Smooth muscle cell of the brain vasculature (primary cell): ENCODE measurements around the gene PSME4.
"Not testable (repeated sequence)": the region's sequence is repeated elsewhere in the genome, so short reads cannot be mapped to it uniquely, and the experiment has no call there.

ENCODE experiments used
- DNase-seq: peaks from one replicate; pipeline ENCODE4 v3.0.0-alpha.2; 2012; ENCODE audit warnings: low read depth, low spot score

The PSME4 gene

GRCh38 chr2:53886406-53887280 lies 84.2 kb downstream of the PSME4 start:
- DNase-seq, result no peak

- no peak for DNase-seq
Measured at GRCh38 chr2:53884883-53885282, 85.9 kb downstream of the PSME4 start.

DNA sequence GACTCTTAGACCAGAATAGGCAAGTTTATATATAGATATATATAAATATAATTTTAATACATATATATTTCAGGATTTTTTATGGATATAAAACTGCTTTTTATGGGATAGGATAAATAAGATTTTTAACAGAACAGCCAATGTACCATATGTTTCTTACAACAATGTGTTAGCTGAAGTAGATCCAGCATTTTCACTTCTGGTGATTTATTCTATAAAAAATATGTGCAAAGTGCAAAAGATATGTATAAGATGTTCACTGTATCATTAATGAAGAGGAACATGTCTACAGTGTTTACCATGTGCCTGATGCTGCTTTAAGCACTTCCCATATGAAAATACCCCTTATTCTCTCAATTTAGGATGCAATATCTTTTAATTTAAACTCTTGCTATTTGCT lies 88.8 kb downstream of the PSME4 start:
- no peak for DNase-seq

GRCh38 chr2:53881360-53881759 lies 89.4 kb downstream of the PSME4 start:
- DNase-seq, result no peak

- no peak for DNase-seq
Measured at GRCh38 chr2:53880756-53881155, 90.0 kb downstream of the PSME4 start.

DNA sequence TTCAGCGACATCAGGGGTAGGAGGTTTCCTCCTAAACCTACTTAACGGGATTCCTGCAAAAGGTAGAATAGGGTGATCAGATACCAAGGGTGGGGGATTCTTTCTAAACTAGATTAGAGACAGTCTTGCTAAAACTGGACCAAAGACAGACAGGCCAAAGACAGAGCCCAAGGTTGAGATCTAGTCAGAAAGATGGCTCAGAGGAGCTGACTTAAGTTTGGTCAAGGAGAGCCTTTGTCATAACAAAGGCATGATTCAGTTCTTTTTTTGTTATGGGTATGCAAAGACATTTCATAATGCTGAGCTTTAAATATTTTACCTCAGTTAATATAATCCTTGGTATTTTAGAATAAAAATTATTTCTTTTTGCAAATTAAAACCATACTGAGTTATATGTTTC lies 93.2 kb downstream of the PSME4 start:
- DNase-seq, result no peak

- no peak for DNase-seq
Measured at GRCh38 chr2:53877112-53877511, 93.7 kb downstream of the PSME4 start.

DNA sequence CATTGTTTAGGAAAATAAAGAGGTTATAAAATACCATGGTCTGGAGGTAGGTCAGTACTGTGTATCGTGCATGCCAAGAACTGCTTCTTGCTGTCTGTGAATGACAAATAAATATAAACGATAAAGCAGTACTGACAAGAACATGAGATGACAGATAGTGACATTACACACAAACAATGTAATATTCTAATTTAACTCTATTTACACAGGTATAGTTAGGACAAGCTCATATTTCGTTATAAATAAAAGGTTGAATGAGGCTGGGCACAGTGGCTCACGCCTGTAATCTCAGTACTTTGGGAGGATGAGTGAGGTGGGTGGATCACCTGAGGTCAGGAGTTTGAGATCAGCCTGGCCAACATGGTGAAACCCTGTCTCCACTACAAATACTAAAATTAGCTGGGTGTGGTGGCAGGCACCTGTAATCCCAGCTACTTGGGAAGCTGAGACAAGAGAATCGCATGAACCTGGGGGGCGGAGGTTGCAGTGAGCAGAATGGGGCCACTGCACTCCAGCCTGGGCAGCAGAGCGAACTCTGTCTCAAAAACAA lies 96.3 kb downstream of the PSME4 start:
- DNase-seq, result no peak

GRCh38 chr2:53867773-53868172 lies 103.0 kb downstream of the PSME4 start:
- no peak for DNase-seq

- DNase-seq, result no peak
Measured at GRCh38 chr2:53867169-53867568, 103.6 kb downstream of the PSME4 start.

- no peak for DNase-seq
Measured at GRCh38 chr2:53865962-53866361, 104.8 kb downstream of the PSME4 start.

DNA sequence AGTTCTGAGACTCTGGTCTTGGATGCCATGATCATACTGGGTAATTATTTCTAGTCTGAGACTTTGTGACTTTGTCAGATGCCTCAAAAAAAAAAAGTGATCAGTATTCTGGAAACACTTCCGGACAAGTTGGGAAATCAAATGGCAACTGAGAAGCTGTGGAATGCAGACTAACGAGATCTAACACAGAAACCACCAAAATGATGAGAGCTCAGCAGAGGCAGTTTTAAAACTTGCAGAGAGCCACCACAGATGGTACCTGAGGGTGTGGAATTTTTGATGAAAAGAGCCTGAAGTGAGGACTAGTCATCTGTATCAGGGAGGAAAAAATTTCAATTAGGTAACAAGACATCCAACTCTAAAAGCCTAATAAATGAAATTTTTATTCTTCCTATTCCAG lies 105.5 kb downstream of the PSME4 start:
- DNase-seq, result no peak

GRCh38 chr2:53863538-53864227 lies 107.1 kb downstream of the PSME4 start:
- no peak for DNase-seq

DNA sequence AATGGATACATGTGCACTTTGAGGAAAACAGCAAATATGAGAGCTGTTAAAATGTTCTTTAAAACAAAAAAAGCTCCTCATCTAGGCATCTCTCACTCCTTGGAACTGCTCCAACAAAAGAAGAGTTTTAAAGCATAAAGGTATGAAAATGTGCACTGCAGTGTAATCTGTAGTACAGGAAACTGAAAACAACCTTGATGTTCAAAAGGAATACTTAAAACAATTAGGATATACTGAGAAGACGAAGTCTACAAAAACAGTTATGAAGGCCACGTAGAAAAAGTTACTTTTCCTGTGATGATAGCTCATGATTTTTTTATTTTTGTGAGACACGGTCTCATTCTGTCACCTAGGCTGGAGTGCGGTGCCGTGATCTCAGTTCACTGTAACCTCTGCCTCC lies 109.0 kb downstream of the PSME4 start:
- DNase-seq, result no peak

GRCh38 chr2:53859206-53860181 lies 111.3 kb downstream of the PSME4 start, which contains the start of gene GPR75:
GPR75 (minus strand) TSS chr2:53859967; CDS start chr2:53854756, 5,211 bp downstream.
- DNase-seq, result no peak

DNA sequence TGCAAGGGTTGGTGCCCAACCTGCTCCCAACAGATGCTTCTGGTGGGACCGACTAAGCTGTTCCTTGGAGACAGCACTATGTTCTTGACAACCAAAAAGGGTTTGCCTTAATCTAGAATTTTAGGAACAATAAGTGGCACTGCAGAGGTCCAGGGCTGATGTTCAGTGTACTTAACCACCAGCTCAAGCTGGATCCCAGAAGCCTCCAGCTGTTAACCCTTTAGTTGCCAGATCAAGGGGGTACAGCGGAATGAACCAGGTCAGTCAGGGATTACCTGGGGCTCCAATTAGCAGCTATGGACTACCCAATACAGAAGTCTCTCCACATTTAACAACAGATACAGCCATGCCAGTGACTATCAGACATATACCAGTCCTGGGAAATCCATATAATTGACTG lies 114.5 kb downstream of the PSME4 start:
- DNase-seq, result no peak

DNA sequence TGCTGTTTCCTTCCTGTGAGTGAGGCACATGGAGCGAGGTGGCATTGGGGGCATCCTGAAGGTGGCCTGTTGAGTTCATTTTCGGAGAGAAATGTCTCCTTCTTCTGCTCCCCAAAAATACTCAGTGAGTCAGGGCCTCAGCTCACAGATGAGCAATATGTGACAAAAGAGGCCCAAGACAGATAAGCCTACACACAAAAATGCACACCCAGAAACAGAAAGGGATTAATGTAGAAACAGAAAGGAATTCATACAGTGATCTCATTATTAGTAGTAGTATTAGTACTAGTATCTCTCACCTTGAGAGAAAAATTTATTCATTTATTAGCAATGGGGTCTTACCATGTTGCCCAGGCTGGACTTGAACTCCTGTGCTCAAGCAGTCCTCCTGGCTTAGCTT lies 116.1 kb downstream of the PSME4 start:
- no peak for DNase-seq

DNA sequence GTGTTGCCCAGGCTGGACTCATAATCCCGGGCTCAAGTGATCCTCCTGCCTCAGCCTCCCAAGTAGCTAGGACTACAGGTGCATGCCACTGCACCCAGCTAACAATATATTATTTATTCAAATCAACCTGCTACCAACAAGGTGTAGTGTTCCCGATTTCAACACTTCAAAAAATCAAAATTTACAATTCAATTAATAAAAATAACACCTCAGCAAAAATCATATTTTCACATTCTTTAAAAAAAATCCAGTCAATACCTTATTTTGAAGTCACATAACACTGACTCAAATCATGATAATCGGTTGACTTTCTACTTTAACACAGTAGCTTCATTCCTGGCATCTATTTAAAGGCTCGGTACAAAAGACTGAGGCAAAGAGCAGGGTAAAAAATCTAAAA lies 118.3 kb downstream of the PSME4 start:
- DNase-seq, result no peak

- DNase-seq, result not testable (repeated sequence)
Measured at GRCh38 chr2:53851052-53851757, 119.6 kb downstream of the PSME4 start.

- DNase-seq, result no peak
Measured at GRCh38 chr2:53848062-53848461, 122.7 kb downstream of the PSME4 start.

- no peak for DNase-seq
Measured at GRCh38 chr2:53843595-53843994, 127.2 kb downstream of the PSME4 start.
